Left lung (tissue), 10 donors: ENCODE measurements around the gene EXD3. TPM values are rescaled to one million over a fixed set of nuclear protein-coding genes. Genes with fewer than 3 reads are reported as not detected.
A peak's percentile ranks its signal among the peaks of the same experiment; 100 is the strongest.

Source experiments
- ATAC-seq: fragments of 200-7000 bp; cut with Tn5 transposase; one replicate; pipeline ENCODE4 v1.9.1; 2020; ENCODE audit warnings: moderate library complexity
- DNase-seq, 4 donors: peaks; one replicate each; pipeline ENCODE4 v3.0.0-alpha.2; 2013 to 2020
- H3K27ac ChIP-seq, 2 donors: fragments of 200-600 bp; sonication (generic) in 1 of 2; one replicate each; pipeline versions ENCODE4 v1.5.0 to v1.8.0; 2020 to 2021
- H3K27me3 ChIP-seq, 2 donors: fragments of 200-600 bp; sonication (generic) in 1 of 2; one replicate each; pipeline versions ENCODE4 v1.5.0 to v1.8.0; 2020 to 2021
- H3K36me3 ChIP-seq, 2 donors: fragments of 200-600 bp; sonication (generic) in 1 of 2; one replicate each; pipeline versions ENCODE4 v1.5.0 to v1.8.0; 2020 to 2021
- H3K4me1 ChIP-seq, 2 donors: fragments of 200-600 bp; one replicate each; pipeline ENCODE4 v1.8.0; 2021
- H3K4me3 ChIP-seq, 2 donors: fragments of 200-600 bp; sonication (generic) in 1 of 2; one replicate each; pipeline versions ENCODE4 v1.5.0 to v1.8.0; 2020 to 2021; ENCODE audit warnings: mild to moderate bottlenecking in 1 of 2
- H3K9me3 ChIP-seq, 2 donors: fragments of 200-600 bp; sonication (generic) in 1 of 2; one replicate each; pipeline versions ENCODE4 v1.5.0 to v1.8.0; 2020 to 2021
- intact Hi-C, 2 donors: fragments of 100-400 bp; cut with DNase I; formaldehyde crosslinking; loops; one replicate each; pipeline versions ENCODE4 v1.11.2 to v1.14.2; 2022
- polyA plus RNA-seq, 6 donors: library from polyadenylated mRNA; unstranded; fragments of 120-200 nt; gene quantifications; one replicate each; pipeline ENCODE4 v1.2.1, GENCODE V29; 2013; ENCODE audit not compliant: insufficient read length in 6 of 6
- total RNA-seq, 2 donors: library from RNA; stranded (reverse); fragmentation: NEBNext Ultra II Directional; extraction: Animal tissue kit (Norgen Biotek cat#: 25700); gene quantifications; one replicate each; pipeline ENCODE4 v1.2.1, GENCODE V29; 2021
- TF ChIP-seq, protein P1 (sequence below), 2 donors: fragments of 200-600 bp; sonication (generic) in 1 of 2; IDR thresholded peaks; one replicate each; pipeline versions ENCODE4 v1.5.0 to v1.8.0; 2021; ENCODE audit warnings: antibody characterized with exemption in 2 of 2
- donor health status: DM: no; HTN: yes; CAD: no.
- donor health status: DM: no; HTN: no; CAD: no.

Gene EXD3
- total and polyA plus RNA-seq, 8 donors = 13.2 to 21.8 (median 16.6) TPM

DNA sequence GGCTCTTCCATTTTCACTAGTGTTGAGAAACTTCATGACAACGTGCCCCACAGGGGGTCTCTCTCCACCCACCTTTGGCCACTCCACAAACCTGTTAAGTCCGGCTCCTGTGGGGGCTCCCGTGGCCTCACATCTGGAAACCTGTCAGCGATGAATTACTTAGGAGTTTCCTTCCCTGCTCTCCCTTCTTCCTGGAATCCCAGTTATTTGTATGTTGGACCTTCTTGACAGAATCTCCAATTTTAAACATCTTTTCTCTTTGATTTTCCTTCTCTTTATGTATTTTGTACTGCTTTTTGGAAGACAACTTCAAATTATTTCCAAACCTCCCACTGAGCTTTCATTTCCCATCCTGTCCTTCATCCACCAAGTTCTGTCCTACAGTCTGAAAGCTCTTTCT lies 65.8 kb downstream of the EXD3 start:
- no peak for DNase-seq
- peaks cover 0 to 14% of the 10 kb centered on the region in 2 donors for H3K4me1 ChIP-seq
- peaks cover 0 to 28% of the 10 kb centered on the region in 2 donors for H3K9me3 ChIP-seq
- intact Hi-C loops = no loop called here
- no peaks in the 10 kb centered on the region for H3K27me3 ChIP-seq
- no peak for ATAC-seq
- no peak overlapping the region for H3K4me3 ChIP-seq
- peaks cover 0 to 3% of the 10 kb centered on the region in 2 donors for H3K36me3 ChIP-seq
- no peak overlapping the region for H3K27ac ChIP-seq
- TF ChIP-seq, protein P1, sequence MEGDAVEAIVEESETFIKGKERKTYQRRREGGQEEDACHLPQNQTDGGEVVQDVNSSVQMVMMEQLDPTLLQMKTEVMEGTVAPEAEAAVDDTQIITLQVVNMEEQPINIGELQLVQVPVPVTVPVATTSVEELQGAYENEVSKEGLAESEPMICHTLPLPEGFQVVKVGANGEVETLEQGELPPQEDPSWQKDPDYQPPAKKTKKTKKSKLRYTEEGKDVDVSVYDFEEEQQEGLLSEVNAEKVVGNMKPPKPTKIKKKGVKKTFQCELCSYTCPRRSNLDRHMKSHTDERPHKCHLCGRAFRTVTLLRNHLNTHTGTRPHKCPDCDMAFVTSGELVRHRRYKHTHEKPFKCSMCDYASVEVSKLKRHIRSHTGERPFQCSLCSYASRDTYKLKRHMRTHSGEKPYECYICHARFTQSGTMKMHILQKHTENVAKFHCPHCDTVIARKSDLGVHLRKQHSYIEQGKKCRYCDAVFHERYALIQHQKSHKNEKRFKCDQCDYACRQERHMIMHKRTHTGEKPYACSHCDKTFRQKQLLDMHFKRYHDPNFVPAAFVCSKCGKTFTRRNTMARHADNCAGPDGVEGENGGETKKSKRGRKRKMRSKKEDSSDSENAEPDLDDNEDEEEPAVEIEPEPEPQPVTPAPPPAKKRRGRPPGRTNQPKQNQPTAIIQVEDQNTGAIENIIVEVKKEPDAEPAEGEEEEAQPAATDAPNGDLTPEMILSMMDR (IDR thresholded peaks at IDR 0.05) = no peak

DNA sequence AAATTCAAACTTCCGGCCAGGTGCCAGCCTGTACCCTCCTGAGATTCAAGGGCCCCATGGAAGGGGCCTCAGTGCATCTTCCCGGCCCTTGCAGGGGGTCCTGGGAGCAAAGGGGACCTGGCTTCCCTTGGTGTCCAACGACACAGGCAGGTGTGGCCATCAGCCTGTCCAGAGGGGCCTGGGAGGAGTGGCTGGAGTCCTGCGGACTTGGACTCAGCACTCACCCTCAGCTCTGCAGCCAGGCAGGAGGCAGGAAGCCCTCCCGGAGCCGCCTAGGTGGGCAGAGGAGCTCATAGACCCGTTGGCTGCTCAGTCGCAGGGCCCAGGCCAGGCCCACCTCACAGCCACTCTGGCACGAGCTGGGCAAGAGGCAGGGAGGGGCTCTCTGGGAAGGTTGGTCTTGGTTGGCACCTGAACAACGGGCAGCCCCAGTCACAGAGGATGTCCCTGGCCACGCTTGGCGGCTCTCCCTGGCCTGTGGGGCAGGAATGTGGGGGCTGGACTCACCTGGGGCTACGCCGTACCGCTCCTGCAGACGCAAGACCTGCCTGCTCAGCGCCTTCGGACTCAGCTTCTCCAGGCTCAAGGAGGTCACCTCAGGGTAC lies 67.1 kb downstream of the EXD3 start:
- peaks cover 0 to 28% of the 10 kb centered on the region in 2 donors for H3K9me3 ChIP-seq
- intact Hi-C loops = no loop called here
- ATAC-seq (no peak), DNase-seq (no peak)
- TF ChIP-seq, protein P1 (IDR thresholded peaks at IDR 0.05) = no peak
- H3K4me3 ChIP-seq = no peak overlapping the region
- peaks cover 0 to 17% of the 10 kb centered on the region in 2 donors for H3K4me1 ChIP-seq
- H3K36me3 ChIP-seq = peaks cover 0 to 3% of the 10 kb centered on the region in 2 donors
- H3K27me3 ChIP-seq = no peaks in the 10 kb centered on the region
- H3K27ac ChIP-seq = no peak overlapping the region

DNA sequence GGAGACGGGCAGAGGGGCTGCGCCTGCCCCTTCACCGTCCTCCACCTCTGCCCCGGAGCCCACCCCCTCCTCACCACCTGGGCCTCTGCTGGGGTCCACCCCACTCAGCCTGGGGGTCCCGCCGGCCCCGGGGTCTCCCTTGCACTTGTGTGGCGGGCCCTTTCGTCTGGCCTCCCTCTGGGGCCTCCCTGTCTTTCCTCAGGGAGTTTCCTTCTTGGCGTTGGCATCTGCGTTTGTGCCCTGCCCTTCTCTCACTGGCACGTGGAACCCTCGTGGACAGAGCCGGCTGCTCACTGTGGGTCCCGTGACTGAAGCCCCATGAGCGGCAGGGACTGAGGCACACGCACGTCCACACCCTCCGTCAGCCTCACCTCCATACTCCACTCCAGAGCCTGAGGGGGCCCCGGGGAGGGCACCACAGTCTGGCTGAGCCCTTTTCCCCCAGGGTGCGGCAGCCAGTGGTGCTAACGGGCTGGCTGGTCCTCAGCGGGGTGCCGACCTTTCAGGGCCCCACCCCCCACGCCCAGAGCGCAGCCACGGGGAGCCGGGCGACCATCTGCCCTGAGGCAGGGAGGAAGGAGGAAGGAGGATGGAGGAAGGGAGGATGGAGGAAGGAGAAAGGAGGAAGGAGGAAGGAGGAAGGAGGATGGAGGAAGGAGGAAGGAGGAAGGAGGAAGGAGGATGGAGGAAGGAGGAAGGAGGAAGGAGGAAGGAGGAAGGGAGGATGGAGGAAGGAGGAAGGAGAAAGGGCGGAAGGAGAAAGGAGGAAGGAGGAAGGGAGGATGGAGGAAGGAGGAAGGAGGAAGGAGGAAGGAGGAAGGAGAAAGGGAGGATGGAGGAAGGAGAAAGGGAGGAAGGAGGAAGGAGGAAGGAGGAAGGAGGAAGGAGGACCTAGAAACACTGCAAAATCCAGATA lies 67.9 kb downstream of the EXD3 start:
- ATAC-seq (no peak), DNase-seq (no peak)
- TF ChIP-seq, protein P1 (IDR thresholded peaks at IDR 0.05) = no peak
- intact Hi-C loops = no loop called here
- peaks cover 0 to 17% of the 10 kb centered on the region in 2 donors for H3K4me1 ChIP-seq
- peaks cover 0 to 28% of the 10 kb centered on the region in 2 donors for H3K9me3 ChIP-seq
- no peak overlapping the region for H3K4me3 ChIP-seq
- peaks cover 0 to 3% of the 10 kb centered on the region in 2 donors for H3K36me3 ChIP-seq
- H3K27ac ChIP-seq = peak overlapping the region in 1 of 2 donors; percentile 67
- H3K27me3 ChIP-seq = no peaks in the 10 kb centered on the region

DNA sequence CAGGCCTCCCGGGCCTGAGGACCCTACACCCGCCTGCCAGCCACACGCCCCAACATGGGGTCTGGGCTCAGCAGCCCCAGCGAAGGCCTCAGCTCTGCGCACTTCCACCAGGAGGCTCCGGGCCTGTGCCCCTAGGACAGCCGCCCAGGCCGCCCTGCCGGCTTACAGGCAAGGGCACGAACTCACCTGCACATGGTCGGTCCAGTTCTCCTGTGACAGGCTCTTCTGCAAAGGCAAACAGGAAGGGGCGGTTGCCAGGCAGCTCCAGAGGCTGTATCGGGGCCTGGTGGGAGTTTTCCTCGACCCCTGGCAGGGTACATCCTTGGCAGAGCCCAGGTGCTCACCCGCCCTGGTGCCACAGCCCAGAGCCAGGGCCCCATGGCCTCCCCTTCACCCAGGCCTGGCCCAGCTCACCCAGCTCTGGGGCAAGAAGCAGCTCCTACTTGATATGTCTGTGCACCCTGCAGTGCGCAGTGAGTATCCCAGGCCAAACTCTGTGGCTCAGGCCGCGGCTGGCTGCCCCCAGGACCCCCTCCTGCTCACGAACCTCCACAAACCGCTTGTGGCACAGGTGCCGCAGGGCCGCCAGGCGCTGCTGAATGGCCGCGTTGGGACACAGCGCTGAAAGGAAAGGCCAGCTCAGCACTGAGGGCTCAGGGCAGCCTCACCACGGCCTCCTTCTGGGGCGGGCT lies 68.7 kb downstream of the EXD3 start:
- TF ChIP-seq, protein P1 (IDR thresholded peaks at IDR 0.05) = no peak
- intact Hi-C loops = no loop called here
- Histone ChIP-seq H3K4me1 (peaks cover 0 to 17% of the 10 kb centered on the region in 2 donors), H3K36me3 (peaks cover 0 to 3% of the 10 kb centered on the region in 2 donors), H3K9me3 (peaks cover 0 to 29% of the 10 kb centered on the region in 2 donors), H3K27ac (peak overlapping the region in 1 of 2 donors; percentile 67), H3K27me3 (no peaks in the 10 kb centered on the region), H3K4me3 (no peak overlapping the region)
- peak; percentile 17 for ATAC-seq
- no peak for DNase-seq
